SU-DHL-6 (cell line): ENCODE results near the gene EPHB1.

ENCODE experiments used
- CTCF ChIP-seq: fragments of 200-600 bp; sonication (generic); IDR thresholded peaks from one replicate; pipeline ENCODE4 v1.5.1; 2017; ENCODE audit warnings: antibody characterized with exemption, mild to moderate bottlenecking, low read length, moderate library complexity; ENCODE audit not compliant: insufficient read depth, poor library complexity, severe bottlenecking
- EZH2phosphoT487 ChIP-seq: fragments of 200-600 bp; sonication (generic), shearing (Covaris generic); conservative IDR thresholded peaks from 2 replicates; pipeline ENCODE4 v1.6.1; 2018; ENCODE audit warnings: mild to moderate bottlenecking, antibody characterized with exemption, low read length, moderate library complexity, mixed read lengths

- TF ChIP-seq CTCF (no peak), EZH2phosphoT487 (no peak)
Observed at GRCh38 chr3:134869153-134869726, 74.2 kb downstream of the EPHB1 start.
